ENCODE data around the gene SLC35F1.

Gene SLC35F1

DNA sequence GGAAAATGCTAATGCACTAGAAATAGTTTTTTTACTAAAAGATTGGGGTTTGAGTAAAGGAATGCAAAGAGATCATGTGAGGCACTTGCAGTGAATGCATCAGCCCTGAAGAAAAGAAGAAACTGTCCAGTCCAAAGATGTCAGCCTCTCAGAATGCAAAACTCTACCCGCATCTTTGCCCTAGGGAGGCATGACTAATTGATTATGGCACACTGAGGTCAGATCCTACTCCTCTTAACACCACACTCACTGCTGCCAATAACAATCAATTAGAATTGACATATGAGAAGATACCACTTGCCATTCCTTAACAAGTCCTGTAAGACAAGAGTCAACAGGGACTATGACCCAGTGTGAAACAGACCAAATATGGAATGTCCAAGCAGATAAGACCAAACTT is 378.7 kb downstream of the SLC35F1 start:
- TF ChIP-seq, protein P1, sequence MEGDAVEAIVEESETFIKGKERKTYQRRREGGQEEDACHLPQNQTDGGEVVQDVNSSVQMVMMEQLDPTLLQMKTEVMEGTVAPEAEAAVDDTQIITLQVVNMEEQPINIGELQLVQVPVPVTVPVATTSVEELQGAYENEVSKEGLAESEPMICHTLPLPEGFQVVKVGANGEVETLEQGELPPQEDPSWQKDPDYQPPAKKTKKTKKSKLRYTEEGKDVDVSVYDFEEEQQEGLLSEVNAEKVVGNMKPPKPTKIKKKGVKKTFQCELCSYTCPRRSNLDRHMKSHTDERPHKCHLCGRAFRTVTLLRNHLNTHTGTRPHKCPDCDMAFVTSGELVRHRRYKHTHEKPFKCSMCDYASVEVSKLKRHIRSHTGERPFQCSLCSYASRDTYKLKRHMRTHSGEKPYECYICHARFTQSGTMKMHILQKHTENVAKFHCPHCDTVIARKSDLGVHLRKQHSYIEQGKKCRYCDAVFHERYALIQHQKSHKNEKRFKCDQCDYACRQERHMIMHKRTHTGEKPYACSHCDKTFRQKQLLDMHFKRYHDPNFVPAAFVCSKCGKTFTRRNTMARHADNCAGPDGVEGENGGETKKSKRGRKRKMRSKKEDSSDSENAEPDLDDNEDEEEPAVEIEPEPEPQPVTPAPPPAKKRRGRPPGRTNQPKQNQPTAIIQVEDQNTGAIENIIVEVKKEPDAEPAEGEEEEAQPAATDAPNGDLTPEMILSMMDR (IDR thresholded peaks at IDR 0.05; ENCODE audit: low read depth, low read length), result no peak
- TF ChIP-seq EZH2phosphoT487 (IDR thresholded peaks at IDR 0.05; ENCODE audit: low read depth), result no peak
- no peaks in the 10 kb centered on the region for H3K36me3 ChIP-seq (replicated peaks; ENCODE audit: low read depth, low read length)
- H3K4me2 ChIP-seq (ENCODE audit: low read length), result no peak overlapping the region
- H3K79me2 ChIP-seq (ENCODE audit: low read length), result no peaks in the 10 kb centered on the region
- no peak overlapping the region for H3K27ac ChIP-seq (ENCODE audit: low read length)
- no peak overlapping the region for H3K4me3 ChIP-seq (ENCODE audit: low read length)
- H2AFZ ChIP-seq (ENCODE audit: low read depth, low read length), result no peak overlapping the region
- no peaks in the 10 kb centered on the region for H4K20me1 ChIP-seq (ENCODE audit: insufficient read depth, low read length)
- no peak overlapping the region for H3K9ac ChIP-seq (ENCODE audit: low read length)
- H3K4me1 ChIP-seq (ENCODE audit: low read length), result peaks cover 3% of the 10 kb centered on the region; the same call in 1 of the 2 replicates
- H3K27me3 ChIP-seq (ENCODE audit: low read depth, low read length), result peaks cover 18% of the 10 kb centered on the region; the same call in 1 of the 2 replicates
- no peaks in the 10 kb centered on the region for H3K9me3 ChIP-seq (ENCODE audit: insufficient read depth, low read length)

DNA sequence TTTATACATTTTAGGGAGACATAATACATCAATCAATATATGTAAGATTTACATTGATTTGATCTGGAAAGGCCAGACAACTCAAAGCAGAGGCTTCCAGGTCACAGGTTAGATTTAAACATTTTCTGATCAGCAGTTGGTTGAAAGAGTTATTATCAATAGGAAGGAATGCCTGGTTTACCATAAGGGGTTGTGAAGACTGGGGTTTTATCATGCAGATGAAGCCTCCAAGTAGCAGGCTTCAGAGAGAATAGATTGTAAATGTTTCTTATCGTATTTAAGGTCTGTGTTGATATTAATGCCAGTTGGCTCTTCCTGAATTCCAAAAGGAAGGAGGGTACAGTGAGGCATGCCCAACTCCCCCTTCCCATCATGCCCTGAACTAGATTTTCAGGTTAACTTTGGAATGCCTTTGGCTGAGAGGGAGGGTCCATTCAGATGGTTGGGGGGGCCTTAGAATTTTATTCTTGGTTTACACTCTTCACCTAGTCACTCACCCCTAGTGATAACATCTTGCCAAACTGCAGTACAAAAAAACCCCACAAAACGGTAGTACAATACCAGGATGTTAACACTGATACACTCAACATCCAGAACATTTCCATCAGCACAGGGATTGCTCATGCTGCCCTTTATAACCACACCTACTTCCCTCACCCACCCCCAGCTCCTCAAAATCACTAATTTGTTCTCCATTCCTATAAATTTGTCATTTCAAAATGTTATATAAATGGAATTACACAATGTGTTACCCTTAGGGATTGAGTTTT is 381.5 kb downstream of the SLC35F1 start:
- Histone ChIP-seq H3K36me3 (replicated peaks; ENCODE audit: low read depth, low read length) (no peaks in the 10 kb centered on the region), H3K27ac (ENCODE audit: low read length) (no peak overlapping the region), H3K9ac (ENCODE audit: low read length) (no peak overlapping the region), H3K4me3 (ENCODE audit: low read length) (no peak overlapping the region), H2AFZ (ENCODE audit: low read depth, low read length) (no peak overlapping the region), H3K4me2 (ENCODE audit: low read length) (no peak overlapping the region), H3K79me2 (ENCODE audit: low read length) (no peaks in the 10 kb centered on the region), H3K4me1 (ENCODE audit: low read length) (peaks cover 2% of the 10 kb centered on the region; the same call in 1 of the 2 replicates), H4K20me1 (ENCODE audit: insufficient read depth, low read length) (no peaks in the 10 kb centered on the region), H3K9me3 (ENCODE audit: insufficient read depth, low read length) (no peaks in the 10 kb centered on the region), H3K27me3 (ENCODE audit: low read depth, low read length) (peaks cover 14% of the 10 kb centered on the region; the same call in 1 of the 2 replicates)
- TF ChIP-seq, protein P1 (IDR thresholded peaks at IDR 0.05; ENCODE audit: low read depth, low read length), result no peak
- no peak for TF ChIP-seq EZH2phosphoT487 (IDR thresholded peaks at IDR 0.05; ENCODE audit: low read depth)

DNA sequence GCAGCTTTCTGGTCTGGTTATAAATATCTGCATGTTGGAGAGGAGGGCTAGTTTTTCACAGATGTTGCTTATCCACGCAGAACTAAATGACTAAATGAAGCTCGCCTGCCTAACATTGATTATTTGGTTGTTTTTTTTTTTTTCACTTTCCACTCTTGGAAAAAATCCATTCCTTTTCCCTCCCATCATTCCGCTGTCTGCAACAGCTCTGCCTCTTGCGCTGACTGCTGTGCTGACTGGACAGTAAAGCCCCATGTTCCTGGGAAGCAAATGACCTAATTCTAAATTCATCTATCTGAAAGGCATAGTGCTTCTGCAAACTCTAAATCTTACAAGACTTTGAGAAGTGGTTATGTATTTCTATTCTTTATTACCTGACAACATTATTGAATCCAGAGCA is 385.5 kb downstream of the SLC35F1 start:
- H3K36me3 ChIP-seq (replicated peaks; ENCODE audit: low read depth, low read length), result no peaks in the 10 kb centered on the region
- no peaks in the 10 kb centered on the region for H4K20me1 ChIP-seq (ENCODE audit: insufficient read depth, low read length)
- no peak overlapping the region for H3K27ac ChIP-seq (ENCODE audit: low read length)
- H3K4me2 ChIP-seq (ENCODE audit: low read length), result no peak overlapping the region
- H3K9me3 ChIP-seq (ENCODE audit: insufficient read depth, low read length), result no peaks in the 10 kb centered on the region
- no peak overlapping the region for H3K9ac ChIP-seq (ENCODE audit: low read length)
- TF ChIP-seq, protein P1 (IDR thresholded peaks at IDR 0.05; ENCODE audit: low read depth, low read length), result no peak
- TF ChIP-seq EZH2phosphoT487 (IDR thresholded peaks at IDR 0.05; ENCODE audit: low read depth), result no peak
- no peaks in the 10 kb centered on the region for H3K4me1 ChIP-seq (ENCODE audit: low read length)
- H3K79me2 ChIP-seq (ENCODE audit: low read length), result no peaks in the 10 kb centered on the region
- H3K27me3 ChIP-seq (ENCODE audit: low read depth, low read length), result 0 out of 2 replicates have a peak, but pooled peaks cover under 1% of the 10 kb centered on the region
- H3K4me3 ChIP-seq (ENCODE audit: low read length), result no peak overlapping the region
- no peak overlapping the region for H2AFZ ChIP-seq (ENCODE audit: low read depth, low read length)

DNA sequence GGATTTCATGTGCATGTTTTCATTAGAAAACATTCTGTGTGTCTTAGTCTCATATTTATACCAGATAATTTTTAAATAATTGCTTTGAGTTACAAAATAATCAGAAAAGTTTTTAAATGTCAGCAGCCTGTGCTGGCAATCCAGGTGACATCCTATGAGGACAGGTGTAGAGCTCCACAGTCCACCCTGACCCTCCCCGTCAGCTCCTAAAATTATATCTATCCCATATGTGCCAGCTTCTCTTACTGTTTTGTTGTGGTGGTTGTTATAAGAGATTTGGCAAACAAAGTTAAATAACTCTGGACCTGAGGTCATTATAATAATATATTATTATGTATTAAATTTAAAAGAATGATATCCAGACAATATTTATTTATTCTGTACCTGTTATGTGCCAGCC is 387.8 kb downstream of the SLC35F1 start:
- Histone ChIP-seq H3K36me3 (replicated peaks; ENCODE audit: low read depth, low read length) (no peaks in the 10 kb centered on the region), H3K4me3 (ENCODE audit: low read length) (no peak overlapping the region), H3K4me2 (ENCODE audit: low read length) (no peak overlapping the region), H3K9ac (ENCODE audit: low read length) (no peak overlapping the region), H3K79me2 (ENCODE audit: low read length) (no peaks in the 10 kb centered on the region), H3K9me3 (ENCODE audit: insufficient read depth, low read length) (no peaks in the 10 kb centered on the region), H3K27ac (ENCODE audit: low read length) (no peak overlapping the region), H2AFZ (ENCODE audit: low read depth, low read length) (no peak overlapping the region), H4K20me1 (ENCODE audit: insufficient read depth, low read length) (no peaks in the 10 kb centered on the region), H3K4me1 (ENCODE audit: low read length) (no peaks in the 10 kb centered on the region), H3K27me3 (ENCODE audit: low read depth, low read length) (no peaks in the 10 kb centered on the region)
- TF ChIP-seq, protein P1 (IDR thresholded peaks at IDR 0.05; ENCODE audit: low read depth, low read length), result no peak
- TF ChIP-seq EZH2phosphoT487 (IDR thresholded peaks at IDR 0.05; ENCODE audit: low read depth), result no peak
